Stimulated activated CD4-positive, alpha-beta T cell treated with anti-CD3 and anti-CD28 coated beads, Interleukin-4, amount 100 ng/mL, for 48 hours (primary cell): ENCODE data around the gene PDK2.

Experiments
- DNase-seq, 2 donors: peaks; one replicate each; pipeline ENCODE4 v3.0.0-alpha.2; 2020; ENCODE audit warnings: low read depth in 2 of 2

The PDK2 gene

GRCh38 chr17:50100480-50100883, 5.3 kb downstream of the PDK2 start:
- DNase-seq, result no peak

- no peak for DNase-seq
These were observed 5.8 kb downstream of the PDK2 start for GRCh38 chr17:50100921-50101345.

- no peak for DNase-seq
These were observed 6.4 kb downstream of the PDK2 start for GRCh38 chr17:50101346-50102163.

- DNase-seq, result no peak
These were observed 7.2 kb downstream of the PDK2 start for GRCh38 chr17:50102164-50102991.

- no peak for DNase-seq
These were observed 8.1 kb downstream of the PDK2 start for GRCh38 chr17:50103252-50103651.

- DNase-seq, result no peak
These were observed 8.8 kb downstream of the PDK2 start for GRCh38 chr17:50103941-50104340.

GRCh38 chr17:50105811-50106210, 10.7 kb downstream of the PDK2 start:
- DNase-seq, result no peak

- DNase-seq, result no peak
These were observed 11.4 kb downstream of the PDK2 start for GRCh38 chr17:50106393-50107131.

GRCh38 chr17:50107790-50108414, 12.8 kb downstream of the PDK2 start:
- no peak for DNase-seq

GRCh38 chr17:50108556-50108955, 13.4 kb downstream of the PDK2 start:
- DNase-seq, result no peak

GRCh38 chr17:50109207-50109606, 14.1 kb downstream of the PDK2 start:
- DNase-seq, result no peak

GRCh38 chr17:50109785-50110184, 14.6 kb downstream of the PDK2 start:
- no peak for DNase-seq

GRCh38 chr17:50110591-50111349, 15.6 kb downstream of the PDK2 start:
- no peak for DNase-seq

- no peak for DNase-seq
These were observed 16.8 kb downstream of the PDK2 start for GRCh38 chr17:50111673-50112655.

GRCh38 chr17:50112694-50113093, 17.5 kb downstream of the PDK2 start:
- DNase-seq, result no peak

GRCh38 chr17:50113624-50114320, 18.6 kb downstream of the PDK2 start:
- DNase-seq, result no peak

GRCh38 chr17:50114401-50114800, 19.2 kb downstream of the PDK2 start:
- no peak for DNase-seq

- DNase-seq, result no peak
These were observed 19.8 kb downstream of the PDK2 start for GRCh38 chr17:50114849-50115357.

GRCh38 chr17:50115756-50116155, 20.6 kb downstream of the PDK2 start:
- DNase-seq, result no peak
